Neural progenitor cell (in vitro differentiated cells): ENCODE data around the gene TSPAN13.

Experiments
- CTCF ChIP-seq: fragments of 200-600 bp; sonication (generic); IDR thresholded peaks from 2 replicates; pipeline ENCODE4 v1.5.1; 2017; ENCODE audit warnings: antibody characterized with exemption, mild to moderate bottlenecking
- EZH2phosphoT487 ChIP-seq: fragments of 200-600 bp; sonication (generic); IDR thresholded peaks from 2 replicates; pipeline ENCODE4 v1.6.1; 2017; ENCODE audit warnings: antibody characterized with exemption

- TF ChIP-seq CTCF (no peak), EZH2phosphoT487 (no peak)
Observed at GRCh38 chr7:16755397-16755796, 1.8 kb downstream of the TSPAN13 start.
